ENCODE data around the gene TSPAN7. TPM values are rescaled to one million over a fixed set of nuclear protein-coding genes. Genes with fewer than 3 reads are reported as not detected.

TSPAN7 gene
- total RNA-seq, 1 donor from 2014 or later = 13.0 TPM

DNA sequence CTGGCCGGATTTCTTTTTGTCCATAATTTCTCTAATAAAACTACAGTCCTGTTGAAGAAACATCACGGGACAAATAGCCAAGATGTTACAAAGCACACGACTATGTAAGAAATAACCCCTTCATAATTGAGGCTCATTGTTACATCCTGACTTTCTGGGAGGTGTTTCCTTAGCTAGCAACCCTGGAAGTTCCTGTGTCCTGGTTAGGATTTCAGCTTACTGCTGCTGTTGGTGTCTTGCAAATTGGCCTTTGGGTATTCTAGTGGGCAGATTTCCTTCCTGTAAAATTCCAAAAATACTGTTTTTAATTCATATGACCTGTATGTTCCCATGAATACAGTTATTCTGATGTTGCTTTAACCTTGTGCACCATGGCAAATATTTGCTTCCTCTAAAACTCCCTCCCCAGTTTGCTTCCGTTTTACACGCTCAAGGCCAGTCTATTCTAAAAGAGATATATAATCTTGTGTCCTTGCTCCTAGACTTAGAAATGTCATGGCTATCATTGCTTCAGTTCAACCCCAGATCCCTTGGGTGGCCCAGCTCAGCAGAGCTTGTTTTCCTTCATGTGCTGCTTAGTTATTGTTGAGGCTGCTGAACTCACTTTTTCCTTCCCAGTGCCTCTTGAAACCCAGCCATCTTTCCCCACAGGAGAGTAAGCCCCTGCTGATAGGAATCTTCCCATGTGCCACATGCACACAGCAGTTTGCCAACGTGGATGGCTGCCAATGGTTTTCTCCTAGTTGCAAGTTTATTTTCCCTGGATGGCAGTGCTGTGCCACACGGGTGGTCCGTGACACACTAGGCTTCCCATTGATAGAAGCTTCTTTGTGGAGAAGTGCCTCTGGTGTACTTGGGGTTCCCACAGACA is 75.8 kb downstream of the TSPAN7 start:
- DNase-seq (ENCODE audit: low spot score) = no peak
- intact Hi-C loops (cut with DNase I) = no loop called here

DNA sequence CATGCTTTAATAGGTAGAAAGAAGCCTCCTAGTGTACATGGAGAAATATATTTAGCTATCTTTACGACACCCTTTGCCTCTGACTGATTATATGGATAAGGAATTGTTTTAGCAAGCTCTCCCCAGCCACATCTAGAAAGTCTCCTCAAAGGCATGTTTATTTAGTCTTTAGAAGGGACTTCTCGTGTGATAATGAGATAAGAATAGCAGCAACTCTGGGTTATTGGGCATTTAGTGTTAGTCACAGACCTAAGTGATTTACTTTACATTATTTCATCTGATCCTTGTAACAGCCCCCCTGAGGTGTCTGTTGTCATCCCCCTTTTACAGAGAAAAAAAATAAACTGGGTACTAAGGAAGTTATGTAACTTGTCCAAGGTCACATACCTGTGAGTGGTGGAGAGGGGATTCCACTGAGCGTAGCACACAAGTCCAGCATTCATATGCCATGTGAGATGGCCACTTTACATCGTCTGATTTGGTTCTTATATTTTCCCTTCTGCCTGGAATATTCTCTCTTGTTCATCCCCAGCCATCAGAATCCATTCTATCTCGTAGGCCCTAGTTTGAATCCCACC is 77.7 kb downstream of the TSPAN7 start:
- intact Hi-C loops (cut with DNase I) = no loop called here
- no peak for DNase-seq (ENCODE audit: low spot score)

DNA sequence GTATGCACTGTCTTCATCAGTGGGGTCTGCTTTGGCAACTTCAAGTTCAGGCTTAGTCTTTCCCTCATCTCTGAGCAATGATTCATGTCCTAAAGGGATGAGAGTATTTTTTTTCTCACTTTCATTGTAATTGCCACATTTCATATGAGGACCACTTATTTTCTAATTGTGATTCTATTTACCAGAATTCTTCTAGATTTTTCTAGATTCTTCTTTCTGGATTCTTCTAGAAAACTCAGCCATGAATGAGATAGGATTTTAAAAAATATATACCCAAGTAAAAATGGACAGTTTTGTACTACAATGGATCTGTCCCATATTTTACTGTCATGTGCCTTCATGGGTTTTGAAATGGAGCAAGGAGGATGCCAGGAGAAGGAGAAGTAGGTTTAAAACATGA is 78.4 kb downstream of the TSPAN7 start:
- intact Hi-C loops (cut with DNase I) = loop anchor here (10.0 kb wide), 1 partner anchor 295 kb away; no protein-coding TSS in a partner anchor
- DNase-seq (ENCODE audit: low spot score) = no peak

DNA sequence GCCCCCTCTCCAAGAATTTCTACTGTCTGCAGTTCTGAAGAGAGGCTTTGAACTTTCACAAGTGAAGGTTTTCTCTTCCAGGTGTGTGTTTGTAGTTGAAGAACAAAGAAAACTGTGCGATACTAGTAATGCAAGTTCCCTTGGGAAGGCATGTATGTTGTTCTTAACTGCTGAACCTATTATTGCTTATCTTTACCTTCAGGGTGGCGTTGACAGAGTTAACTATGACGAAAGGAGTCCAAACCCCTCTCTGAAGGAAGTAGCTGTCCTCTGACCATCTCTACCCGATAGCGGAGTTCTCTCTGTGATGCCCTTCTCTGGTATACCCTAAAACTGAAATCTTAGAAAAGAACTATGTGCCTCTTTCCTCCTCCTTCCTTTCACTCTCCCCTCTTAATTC is 79.9 kb downstream of the TSPAN7 start:
- DNase-seq (ENCODE audit: low spot score) = no peak

DNA sequence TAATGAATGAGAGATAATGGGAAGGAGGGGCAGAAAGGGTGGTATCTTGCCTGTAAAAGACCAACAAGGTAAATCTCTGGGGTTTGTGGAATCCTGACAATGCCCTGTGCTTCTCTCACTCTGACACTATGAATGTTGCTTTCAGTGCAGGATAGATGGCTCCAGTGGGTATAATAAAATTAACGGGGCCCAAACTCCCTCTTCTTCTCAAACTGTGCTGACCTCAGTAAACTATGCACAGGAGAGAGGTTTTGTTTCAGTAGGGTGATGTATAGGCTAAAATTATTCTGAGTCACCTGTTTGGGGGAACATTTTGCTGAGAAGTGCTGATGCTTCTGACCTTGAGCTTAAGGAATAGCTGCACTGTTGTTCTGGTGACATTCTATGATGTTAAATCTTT is 82.6 kb downstream of the TSPAN7 start:
- intact Hi-C loops (cut with DNase I) = loop anchor here (10.0 kb wide), 1 partner anchor 299 kb away; no protein-coding TSS in a partner anchor
- no peak for DNase-seq (ENCODE audit: low spot score)

More for the DNA sequence above, 79.9 kb downstream of the TSPAN7 start:
- intact Hi-C loops (cut with DNase I) = loop anchor here (10.0 kb wide), 1 partner anchor 296 kb away; no protein-coding TSS in a partner anchor

DNA sequence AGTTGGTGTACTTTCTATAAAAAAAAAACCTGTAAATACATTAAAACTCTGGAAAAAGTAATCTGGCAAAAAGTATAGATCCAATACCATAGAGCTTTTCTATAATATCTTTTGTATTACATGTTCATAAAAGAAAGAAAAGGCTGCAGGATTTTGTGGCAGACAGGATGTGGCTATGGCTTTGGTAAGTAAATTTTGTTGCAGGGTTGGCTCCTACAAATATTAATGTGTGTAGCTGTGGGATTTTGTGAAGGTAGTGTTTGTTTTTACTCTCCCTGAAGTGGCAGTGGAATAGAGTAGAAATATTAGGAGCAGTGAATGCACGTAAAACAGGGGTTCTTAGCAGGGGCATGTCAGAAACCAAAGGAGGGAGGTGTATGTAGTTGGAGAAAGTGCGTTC is 84.8 kb downstream of the TSPAN7 start:
- DNase-seq (ENCODE audit: low spot score) = no peak
- intact Hi-C loops (cut with DNase I) = loop anchor here (10.0 kb wide), 1 partner anchor 301 kb away; no protein-coding TSS in a partner anchor

DNA sequence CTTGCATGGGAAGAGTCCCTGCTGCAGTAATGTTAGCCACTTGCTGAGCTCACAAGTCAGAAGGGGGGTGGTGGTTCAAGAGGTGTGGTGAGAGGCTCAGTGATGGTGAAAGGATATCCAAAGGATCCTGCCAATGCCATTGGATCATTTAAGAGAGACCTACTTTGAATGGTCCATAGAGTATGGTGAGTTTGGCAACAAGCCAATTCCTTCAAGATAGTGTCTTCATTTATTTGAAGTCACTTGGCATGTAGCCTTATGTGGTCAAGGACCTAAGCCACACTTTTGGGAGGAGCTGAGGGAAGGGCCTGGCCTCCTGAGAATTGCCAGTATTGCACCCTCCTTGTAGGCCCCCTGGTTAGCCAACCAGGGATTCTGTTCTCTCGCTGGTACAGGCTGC is 87.9 kb downstream of the TSPAN7 start:
- DNase-seq (ENCODE audit: low spot score) = no peak
- intact Hi-C loops (cut with DNase I) = loop anchor here (10.0 kb wide), 1 partner anchor 304 kb away; no protein-coding TSS in a partner anchor

DNA sequence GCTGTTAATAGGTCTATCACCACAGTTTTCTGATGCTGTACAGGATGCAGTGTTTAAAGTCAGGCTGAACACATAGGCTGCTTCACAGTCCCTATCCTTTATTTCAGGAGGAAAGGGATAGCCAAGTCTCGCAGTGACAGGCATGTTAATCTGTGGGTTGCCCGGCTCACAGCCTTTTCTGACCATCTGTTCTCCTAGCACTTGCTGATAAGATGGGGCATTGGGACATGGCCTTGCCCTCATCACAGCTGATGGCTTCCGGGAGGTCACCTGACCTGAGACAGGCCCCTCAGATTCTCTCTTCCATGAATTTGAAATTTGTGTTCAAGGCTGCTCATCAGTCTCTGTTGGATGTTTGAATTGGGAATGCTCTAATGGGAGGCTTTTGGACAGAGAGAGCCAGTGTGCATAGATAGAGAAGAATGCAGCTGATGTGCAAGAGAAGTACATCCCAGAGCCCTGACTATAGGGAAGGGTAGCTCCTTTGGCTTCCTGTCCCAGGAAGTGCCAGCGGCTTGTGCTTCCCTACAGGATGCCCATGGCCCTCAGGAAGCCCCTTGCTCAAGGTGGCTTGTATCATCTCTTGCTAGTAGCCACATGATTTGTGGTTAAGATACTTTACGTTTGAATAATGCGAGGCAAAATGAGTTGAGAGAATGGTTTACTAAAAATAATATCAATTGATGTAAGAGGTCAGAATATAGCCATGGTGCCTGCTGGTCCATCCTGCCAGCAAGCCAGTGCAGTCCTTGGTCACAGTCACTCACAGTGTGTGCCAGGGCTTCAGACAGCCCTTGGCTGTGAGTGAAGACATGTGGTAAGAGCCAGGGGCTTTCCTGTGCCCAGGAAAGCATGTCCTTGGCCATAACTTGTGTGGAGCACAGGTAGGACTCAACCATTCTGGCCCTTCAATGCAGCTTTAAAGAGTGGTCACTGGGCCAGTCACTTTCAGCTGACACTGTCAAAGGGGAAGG is 88.6 kb downstream of the TSPAN7 start:
- intact Hi-C loops (cut with DNase I) = loop anchor here (10.0 kb wide), 1 partner anchor 305 kb away; no protein-coding TSS in a partner anchor
- no peak for DNase-seq (ENCODE audit: low spot score)

DNA sequence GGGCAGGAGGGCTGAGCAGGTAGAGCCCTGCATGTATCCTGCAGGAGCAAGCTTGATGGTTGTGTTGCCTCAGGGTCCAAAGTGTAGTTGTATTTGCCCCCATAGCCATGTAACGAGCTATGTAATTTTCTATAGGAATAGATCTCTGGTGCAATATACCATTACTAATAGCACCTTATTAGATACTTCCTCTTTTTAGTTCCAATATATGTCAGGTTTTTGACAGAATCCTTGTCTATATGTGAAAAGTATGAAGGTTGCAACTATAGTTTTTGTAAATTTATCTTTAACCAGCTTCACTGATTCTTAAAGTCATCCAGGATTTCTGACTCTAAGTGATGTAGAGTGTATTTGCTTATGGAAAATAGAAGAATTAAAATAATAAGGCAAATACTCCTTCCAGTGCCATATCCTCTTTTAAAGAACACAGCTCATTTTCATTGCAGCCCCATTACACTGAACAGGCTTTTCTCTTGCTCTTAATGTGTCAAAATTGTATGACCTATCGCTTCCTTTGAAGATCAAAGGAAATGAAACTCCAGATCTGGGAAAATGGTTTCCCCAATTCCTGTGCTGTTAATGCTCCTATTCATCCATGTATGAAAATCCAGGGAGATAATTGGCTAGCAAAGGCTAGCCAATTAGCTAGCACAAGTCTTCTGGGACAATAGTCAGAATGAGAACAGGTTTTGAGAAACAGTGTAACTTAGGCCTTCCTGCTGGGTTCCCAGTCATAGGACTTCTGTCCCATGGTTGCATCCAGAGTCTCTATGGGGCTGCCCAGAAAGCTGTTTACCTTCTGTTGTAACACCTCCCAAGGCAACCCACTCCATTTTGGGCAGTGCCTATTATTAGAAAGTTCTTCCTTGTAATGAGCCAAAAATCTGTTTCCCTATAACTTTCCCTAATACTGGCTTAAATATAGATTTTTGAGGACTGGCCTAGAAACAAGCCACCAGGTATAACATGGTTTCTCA is 90.6 kb downstream of the TSPAN7 start:
- intact Hi-C loops (cut with DNase I) = no loop called here
- DNase-seq (ENCODE audit: low spot score) = no peak

DNA sequence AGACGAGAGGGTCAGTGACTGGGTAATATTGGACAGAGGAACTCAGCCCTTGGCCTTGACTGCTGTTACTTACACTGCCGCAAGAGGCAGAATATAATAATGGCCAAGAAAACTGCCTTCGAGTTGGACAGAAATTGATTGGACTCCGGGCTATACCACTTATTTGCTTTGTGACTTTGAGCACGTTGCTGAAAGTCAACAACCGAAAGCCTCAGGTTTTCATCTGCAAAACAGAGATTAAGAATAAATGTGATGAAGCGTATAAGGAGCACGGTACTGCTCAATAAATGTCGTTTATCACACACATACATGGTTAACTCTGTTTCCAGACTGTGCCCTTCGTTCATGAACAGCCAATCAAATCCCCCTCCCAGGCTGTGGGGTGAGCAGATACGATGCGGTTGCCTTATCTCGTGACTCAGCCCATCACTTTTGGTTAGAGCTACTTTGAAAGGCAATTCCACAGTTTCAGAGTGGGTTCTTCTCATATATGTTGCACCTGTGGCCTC is 91.6 kb downstream of the TSPAN7 start:
- intact Hi-C loops (cut with DNase I) = no loop called here

DNA sequence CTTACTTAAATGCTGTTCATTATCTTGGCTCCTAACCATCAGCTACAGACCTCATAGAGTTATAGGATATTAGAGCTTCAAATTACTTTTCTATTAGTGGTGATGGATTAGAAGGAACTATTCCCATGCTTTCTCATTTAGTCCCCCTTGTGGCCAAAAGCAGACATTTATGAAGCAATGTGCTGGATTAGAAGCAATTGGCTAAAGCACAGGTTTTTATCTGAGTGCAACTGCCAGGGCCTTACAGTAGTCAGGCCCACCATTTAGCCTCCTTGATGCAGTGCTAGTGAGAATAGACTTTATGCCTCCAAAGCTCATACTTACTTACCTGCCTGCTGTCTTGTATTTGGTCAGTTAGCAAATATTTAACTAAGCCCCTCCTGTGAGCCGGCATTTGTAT is 93.0 kb downstream of the TSPAN7 start:
- intact Hi-C loops (cut with DNase I) = no loop called here
- DNase-seq (ENCODE audit: low spot score) = no peak

More for the DNA sequence above, 91.6 kb downstream of the TSPAN7 start:
- DNase-seq (ENCODE audit: low spot score) = no peak

DNA sequence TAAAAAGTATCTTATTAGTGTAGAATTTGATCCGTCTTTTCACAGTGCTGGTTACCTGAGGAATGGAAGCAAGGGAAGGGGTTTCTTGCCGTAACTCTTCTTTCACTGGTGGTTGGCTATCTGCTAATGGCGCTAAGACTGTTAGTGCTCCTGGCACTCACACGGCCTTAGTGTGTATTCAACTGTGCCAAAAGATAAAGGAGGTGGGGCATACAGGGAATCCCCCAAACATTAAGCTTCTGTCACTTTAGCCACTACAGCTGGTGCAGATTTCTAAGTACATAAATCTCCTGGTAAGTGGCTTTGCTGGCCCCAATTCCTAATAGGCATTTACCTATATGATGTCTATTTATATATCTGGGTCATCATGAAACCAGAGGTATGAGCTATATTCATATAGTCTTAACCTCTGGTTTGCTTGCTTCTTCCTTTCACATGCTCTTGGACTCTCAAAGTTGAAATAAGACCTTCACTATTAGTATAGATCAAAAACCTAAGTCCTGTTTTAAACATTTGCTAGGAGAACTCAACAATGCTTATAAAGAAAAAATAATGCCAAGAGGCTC is 95.1 kb downstream of the TSPAN7 start:
- no peak for DNase-seq (ENCODE audit: low spot score)
- intact Hi-C loops (cut with DNase I) = no loop called here

DNA sequence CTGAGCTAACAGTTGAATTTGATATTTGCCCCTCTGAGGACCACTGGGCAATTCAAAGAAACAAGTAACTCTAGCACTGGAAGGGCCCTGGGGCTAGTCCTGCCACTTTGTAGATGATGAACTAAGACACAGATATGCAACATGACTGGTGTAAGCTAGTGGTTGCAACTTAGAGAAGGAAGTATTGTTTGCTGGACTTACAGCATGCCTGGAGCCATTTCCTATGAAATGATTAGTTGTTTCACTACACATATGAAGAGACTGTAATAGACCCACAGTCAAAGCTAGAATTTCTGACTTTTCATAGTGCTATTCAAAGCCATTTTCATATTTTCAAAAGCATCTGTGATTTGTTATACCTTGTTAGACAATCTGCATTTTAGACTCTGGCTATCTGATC is 96.2 kb downstream of the TSPAN7 start:
- DNase-seq (ENCODE audit: low spot score) = no peak
- intact Hi-C loops (cut with DNase I) = no loop called here

DNA sequence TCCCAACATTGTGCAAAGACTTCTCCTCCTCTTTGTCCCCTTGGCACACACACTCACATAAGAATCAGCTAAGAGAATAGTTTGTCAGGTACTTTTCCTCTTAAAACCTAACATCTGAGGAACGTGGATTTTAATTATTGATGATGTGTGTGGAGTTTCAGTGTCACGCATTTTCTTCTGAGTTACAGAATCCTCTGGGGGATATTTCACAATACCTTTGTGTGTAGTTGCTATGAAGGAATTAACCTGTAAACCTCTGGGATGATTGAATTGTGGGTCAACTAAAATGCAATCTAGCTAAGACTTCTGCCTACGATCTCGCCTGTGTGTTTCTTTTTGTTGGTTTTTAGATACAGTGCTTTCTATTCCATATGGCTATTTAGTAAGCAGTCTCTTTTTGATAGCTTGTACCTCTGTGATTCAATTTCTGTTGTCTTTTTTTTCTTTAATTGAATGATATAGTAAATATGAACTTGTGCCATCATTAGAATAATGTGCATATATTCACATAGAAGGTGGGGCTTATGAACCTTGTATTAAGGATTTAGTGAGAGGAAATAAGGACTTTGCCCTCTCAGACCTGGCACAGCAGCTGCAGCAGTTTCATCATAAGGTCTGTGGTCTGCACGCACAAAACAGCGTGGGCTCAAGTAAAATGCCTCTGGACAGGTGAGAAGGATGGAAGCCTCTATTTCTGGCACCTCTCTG is 99.2 kb downstream of the TSPAN7 start:
- DNase-seq (ENCODE audit: low spot score) = no peak
- intact Hi-C loops (cut with DNase I) = no loop called here

DNA sequence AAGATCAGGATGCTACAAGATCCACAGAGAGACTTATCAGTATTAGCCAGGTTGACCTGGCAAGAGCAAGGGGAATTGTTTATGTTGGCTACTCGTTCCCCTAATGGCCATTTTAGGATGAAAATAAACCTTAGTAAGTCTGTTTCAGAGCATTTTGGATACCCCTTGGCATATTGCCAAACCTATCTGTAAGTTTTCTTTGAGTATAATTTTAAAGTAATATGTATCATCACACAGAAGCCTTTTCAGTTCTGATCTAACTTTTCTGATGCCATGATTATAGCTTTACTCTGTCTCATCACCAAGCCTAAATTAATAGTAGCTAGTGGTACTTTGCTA is 99.7 kb downstream of the TSPAN7 start:
- intact Hi-C loops (cut with DNase I) = no loop called here
- DNase-seq (ENCODE audit: low spot score) = no peak

DNA sequence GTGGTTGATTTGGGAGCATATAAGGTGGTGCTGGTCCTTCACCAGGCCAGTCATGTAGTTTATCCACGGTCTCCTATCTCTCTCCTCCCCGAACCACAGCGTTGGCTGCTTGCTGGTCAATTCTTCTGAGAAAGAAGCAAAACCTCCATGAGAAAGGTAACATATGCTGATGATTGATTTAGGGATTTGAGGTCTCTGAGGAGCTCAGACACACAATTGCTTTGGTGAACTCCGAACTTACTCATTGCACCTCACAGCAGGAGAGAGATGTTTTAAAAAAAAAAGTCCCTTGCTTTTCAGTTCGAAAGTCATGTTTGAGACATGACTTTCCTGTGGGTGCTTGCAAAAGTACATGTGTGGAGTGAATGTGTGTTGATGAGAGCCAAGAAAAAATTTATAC is 100.2 kb downstream of the TSPAN7 start:
- intact Hi-C loops (cut with DNase I) = no loop called here
- no peak for DNase-seq (ENCODE audit: low spot score)

DNA sequence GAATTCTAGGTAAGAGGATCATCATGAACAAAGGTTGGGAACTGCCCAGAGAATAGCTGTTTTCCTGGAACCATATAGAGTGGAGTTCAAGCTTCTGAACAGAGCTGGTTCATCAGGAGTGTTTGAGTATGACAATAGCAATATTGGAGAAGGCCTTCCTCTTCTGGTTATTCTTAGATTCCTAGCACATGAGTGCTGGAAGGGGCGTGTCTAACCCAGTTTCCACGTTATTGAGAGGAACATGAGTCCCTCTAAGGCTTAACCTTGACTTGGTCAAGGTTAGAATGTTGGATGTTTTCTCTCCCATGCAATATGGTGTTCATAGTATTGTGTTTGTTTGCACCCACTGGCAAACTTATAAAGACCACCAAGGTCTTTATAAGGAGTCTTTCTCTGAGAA is 101.3 kb downstream of the TSPAN7 start:
- no peak for DNase-seq (ENCODE audit: low spot score)

DNA sequence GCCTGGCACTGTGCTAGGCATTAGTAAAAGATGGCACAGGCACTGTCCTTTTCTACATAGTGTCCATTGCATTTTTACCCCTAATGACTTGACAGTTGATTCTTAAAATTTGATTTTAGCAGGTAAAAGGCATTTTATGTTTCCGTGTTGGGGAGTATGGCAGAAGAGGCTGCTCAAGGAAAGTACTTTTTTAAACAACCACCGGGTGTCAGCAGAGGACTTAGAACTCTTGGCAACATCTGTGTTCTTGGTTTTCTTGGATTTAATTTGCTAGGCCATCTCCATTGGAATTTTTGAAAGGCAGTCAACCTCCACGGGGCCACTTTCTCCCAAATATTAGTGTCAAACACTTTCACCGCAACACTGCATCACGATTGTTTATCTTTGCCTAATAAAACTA is 102.9 kb downstream of the TSPAN7 start:
- intact Hi-C loops (cut with DNase I) = no loop called here
- DNase-seq (ENCODE audit: low spot score) = no peak

More for the DNA sequence above, 101.3 kb downstream of the TSPAN7 start:
- intact Hi-C loops (cut with DNase I) = no loop called here
